T-cell (primary cell): ENCODE measurements around the gene SELENOS. TPM values are rescaled to one million over a fixed set of nuclear protein-coding genes. Genes with fewer than 3 reads are reported as not detected.

Experiments used
- ATAC-seq, 4 experiments: fragments of 200-7000 bp in 3 of 4; fragments of 150-1000 bp in 1 of 4; cut with Tn5 transposase; replicated peaks in 1 of 4; 1 replicate in 3 of 4; 2 replicates in 1 of 4; pipeline ENCODE4 v1.10.0; 2021; ENCODE audit warnings: moderate library complexity in 3 of 4, mild to moderate bottlenecking in 2 of 4, moderate number of reproducible peaks in 1 of 4
- CTCF ChIA-PET, 2 donors: fragments of 300-600 bp; sonication (Branson Sonifier 250); formaldehyde crosslinking; loops; one replicate each; lab custom pipeline; 2022; ENCODE audit warnings: antibody characterized with exemption in 2 of 2; lab: Charles Lee
- POLR2A ChIA-PET, 2 donors: fragments of 300-600 bp; sonication (Branson Sonifier 250); formaldehyde crosslinking; loops; one replicate each; lab custom pipeline; 2022; ENCODE audit warnings: antibody characterized with exemption in 2 of 2; lab: Charles Lee
- DNase-seq, 35 experiments: peaks; one replicate each; pipeline versions ENCODE4 v3.0.0 to v3.0.0-alpha.2; 2013 to 2023
- H3K27ac ChIP-seq: one replicate; pipeline ENCODE4 v1.5.1; 2013; ENCODE audit warnings: low read length
- H3K27me3 ChIP-seq, 2 experiments: replicated peaks in 1 of 2; 1 replicate in 1 of 2; 2 replicates in 1 of 2; pipeline versions ENCODE4 v1.6.1 to v1.7.0; 2013; ENCODE audit warnings: low read length in 1 of 2, mixed read lengths in 1 of 2; ENCODE audit not compliant: control insufficient read depth in 2 of 2, insufficient read depth in 2 of 2; ENCODE audit errors: extremely low read depth in 1 of 2
- H3K36me3 ChIP-seq, 2 donors: 1 replicate in 1 of 2; 2 replicates in 1 of 2; pipeline versions ENCODE4 v1.6.1 to v1.7.0; 2013; ENCODE audit warnings: low read length in 1 of 2; ENCODE audit not compliant: control insufficient read depth in 2 of 2, insufficient read depth in 1 of 2; ENCODE audit errors: extremely low read depth in 1 of 2
- H3K4me1 ChIP-seq, 2 experiments: 1 replicate in 1 of 2; 2 replicates in 1 of 2; pipeline versions ENCODE4 v1.6.1 to v1.7.0; 2013; ENCODE audit warnings: low read length in 2 of 2, mixed read lengths in 1 of 2; ENCODE audit not compliant: insufficient read depth in 2 of 2, control insufficient read depth in 1 of 2; ENCODE audit errors: extremely low read depth in 1 of 2
- H3K4me3 ChIP-seq, 2 donors: 1 replicate in 1 of 2; 2 replicates in 1 of 2; pipeline versions ENCODE4 v1.5.1 to v1.7.0; 2013; ENCODE audit warnings: mild to moderate bottlenecking in 2 of 2, low read length in 1 of 2, moderate library complexity in 1 of 2; ENCODE audit not compliant: control insufficient read depth in 1 of 2; ENCODE audit errors: extremely low read depth in 1 of 2
- H3K9me3 ChIP-seq: 2 replicates; pipeline ENCODE4 v1.7.0; 2013
- H3K27ac Mint-ChIP-seq, 2 donors: one replicate each; pipeline ENCODE4 v1.8.0; 2020 to 2021; ENCODE audit warnings: mild to moderate bottlenecking in 2 of 2, mixed read lengths in 2 of 2
- H3K27me3 Mint-ChIP-seq, 2 donors: one replicate each; pipeline ENCODE4 v1.8.0; 2021 to 2022; ENCODE audit warnings: mixed read lengths in 2 of 2
- H3K36me3 Mint-ChIP-seq: one replicate; pipeline ENCODE4 v1.8.0; 2021; ENCODE audit warnings: mixed read lengths
- H3K4me1 Mint-ChIP-seq, 3 donors: one replicate each; pipeline ENCODE4 v1.8.0; 2020 to 2022; ENCODE audit warnings: mixed read lengths in 3 of 3, mild to moderate bottlenecking in 1 of 3
- H3K4me3 Mint-ChIP-seq, 3 donors: one replicate each; pipeline ENCODE4 v1.8.0; 2020 to 2022; ENCODE audit warnings: mild to moderate bottlenecking in 3 of 3, mixed read lengths in 3 of 3, moderate library complexity in 3 of 3
- H3K9me3 Mint-ChIP-seq, 3 donors: one replicate each; pipeline ENCODE4 v1.8.0; 2020 to 2022; ENCODE audit warnings: mixed read lengths in 3 of 3
- WGBS: methylation state at CpG from one replicate; pipeline ENCODE4 v1.1.5; 2013; ENCODE audit warnings: missing lambda C conversion rate; ENCODE audit not compliant: insufficient coverage; 5-methylcytosine and 5-hydroxymethylcytosine counted together
- total RNA-seq, 35 experiments: library from RNA in 6 of 35; stranded (reverse) in 6 of 35; fragments of 120-200 nt in 1 of 35; gene quantifications; one replicate each; pipeline versions ENCODE4 v1.2.1 to v1.2.4 and lab custom pipeline; 2013 to 2026

Gene SELENOS
- total RNA-seq, 5 donors from 2014 or later (not counting 1 experiment from before 2014, with no cell fraction given) = 31.3 to 39.9 (median 38.4) TPM

DNA sequence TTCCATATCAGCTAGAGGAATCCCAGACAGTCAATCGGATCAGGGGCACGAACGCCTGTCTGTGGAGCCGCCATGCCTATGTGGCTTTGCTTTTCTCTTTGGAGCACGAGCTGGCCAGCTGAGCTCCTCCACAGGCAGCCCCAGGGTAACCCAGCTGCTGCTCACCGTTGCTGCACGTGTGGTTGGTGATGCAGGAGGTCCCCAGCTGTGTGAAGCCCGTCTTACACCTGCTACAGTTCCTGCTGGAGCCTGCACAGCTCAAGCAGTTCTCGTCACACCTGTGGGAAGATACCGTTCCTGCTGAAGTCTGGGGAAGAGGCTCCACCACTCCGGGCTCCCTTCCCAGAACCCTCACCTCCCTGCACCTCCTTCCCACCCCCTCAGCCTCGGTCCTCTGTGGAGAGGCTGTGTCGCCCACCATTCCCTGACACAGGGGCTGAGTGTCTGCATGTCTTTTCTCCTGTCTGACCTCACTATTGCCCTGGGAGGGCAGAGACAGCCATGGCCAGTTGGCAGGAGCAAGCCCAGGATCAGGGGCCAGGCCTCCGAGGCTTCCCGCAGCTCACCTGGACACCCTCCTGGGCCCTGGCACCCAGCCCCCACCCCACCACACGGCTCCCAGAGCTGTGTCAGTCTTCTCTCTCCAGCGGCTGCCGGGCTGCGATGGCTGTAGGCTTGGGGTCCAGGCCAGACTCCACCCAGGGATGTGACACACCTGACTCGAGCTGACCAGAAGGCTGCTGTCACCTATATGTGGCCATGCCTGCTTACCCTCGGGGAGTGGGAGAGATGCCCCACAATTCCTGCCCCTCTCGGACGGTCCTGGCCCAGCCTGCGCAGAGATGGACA, 30.0 kb upstream of the SELENOS start:
- POLR2A ChIA-PET = no interaction called here
- no peaks in the 10 kb centered on the region for H3K4me1 Mint-ChIP-seq
- H3K36me3 Mint-ChIP-seq = no peaks in the 10 kb centered on the region
- no peak overlapping the region for H3K4me3 Mint-ChIP-seq
- Histone ChIP-seq H3K4me1 (no peaks in the 10 kb centered on the region), H3K9me3 (no peaks in the 10 kb centered on the region), H3K4me3 (no peak overlapping the region), H3K36me3 (no peaks in the 10 kb centered on the region), H3K27ac (no peak overlapping the region), H3K27me3 (peaks cover 0 to 42% of the 10 kb centered on the region in 2 experiments)
- H3K27ac Mint-ChIP-seq = no peak overlapping the region
- ATAC-seq (no peak), DNase-seq (no peak)
- CTCF ChIA-PET = interaction anchor here in 1 of 2 donors (0.6 kb wide), 1 partner anchor 12 kb away, joined by 4 read pairs; no protein-coding TSS in a partner anchor
- H3K9me3 Mint-ChIP-seq = no peaks in the 10 kb centered on the region
- H3K27me3 Mint-ChIP-seq = peaks cover 0 to 11% of the 10 kb centered on the region in 2 donors
- WGBS = 83% methylated on average over 16 of the region's 24 CpGs

DNA sequence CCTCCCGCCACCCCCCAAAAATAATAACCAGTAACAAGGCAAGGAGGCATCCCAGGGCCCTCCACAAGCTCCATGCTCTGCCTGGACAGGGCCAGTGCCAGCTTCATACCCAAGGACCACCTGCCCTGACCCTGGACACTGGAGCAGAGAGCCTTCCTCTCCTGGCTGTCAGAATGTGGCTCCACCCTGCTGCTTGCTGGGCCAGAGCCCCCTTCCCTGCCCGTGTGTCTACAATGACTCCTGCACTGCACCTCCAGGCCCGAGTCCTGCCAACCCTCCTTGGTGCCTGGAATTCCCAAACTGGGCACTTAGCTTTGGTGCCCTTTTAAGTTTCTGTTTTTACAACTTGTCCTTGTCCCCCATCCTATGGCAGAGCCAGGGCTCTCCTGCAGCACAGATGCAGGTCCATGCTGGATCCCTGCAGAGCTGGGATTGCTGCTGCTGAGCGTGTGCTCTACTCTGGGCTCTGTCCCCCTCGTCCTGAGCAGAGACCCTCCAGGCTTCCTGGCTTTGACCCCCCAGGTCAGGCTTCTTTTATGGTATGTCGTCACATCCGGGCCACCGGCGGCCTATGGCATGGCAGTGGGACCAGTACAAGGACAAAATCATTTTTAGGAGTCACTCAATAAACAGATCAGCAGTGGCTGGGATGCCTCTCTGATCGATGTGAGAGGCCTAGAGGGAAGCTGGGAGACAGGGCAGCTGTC, 29.2 kb upstream of the SELENOS start:
- 69% methylated on average over 6 of the region's 10 CpGs for WGBS
- no peaks in the 10 kb centered on the region for H3K36me3 ChIP-seq
- ChIA-PET POLR2A (no interaction called here), CTCF (no interaction called here)
- no peaks in the 10 kb centered on the region for H3K36me3 Mint-ChIP-seq
- H3K4me3 ChIP-seq = no peak overlapping the region
- H3K27ac Mint-ChIP-seq = no peak overlapping the region
- H3K4me1 Mint-ChIP-seq = no peaks in the 10 kb centered on the region
- no peaks in the 10 kb centered on the region for H3K4me1 ChIP-seq
- DNase-seq (no peak), ATAC-seq (no peak)
- no peaks in the 10 kb centered on the region for H3K9me3 ChIP-seq
- no peak overlapping the region for H3K4me3 Mint-ChIP-seq
- H3K27me3 Mint-ChIP-seq = peaks cover 0 to 9% of the 10 kb centered on the region in 2 donors
- peaks cover 0 to 42% of the 10 kb centered on the region in 2 experiments for H3K27me3 ChIP-seq
- H3K27ac ChIP-seq = no peak overlapping the region
- no peaks in the 10 kb centered on the region for H3K9me3 Mint-ChIP-seq

DNA sequence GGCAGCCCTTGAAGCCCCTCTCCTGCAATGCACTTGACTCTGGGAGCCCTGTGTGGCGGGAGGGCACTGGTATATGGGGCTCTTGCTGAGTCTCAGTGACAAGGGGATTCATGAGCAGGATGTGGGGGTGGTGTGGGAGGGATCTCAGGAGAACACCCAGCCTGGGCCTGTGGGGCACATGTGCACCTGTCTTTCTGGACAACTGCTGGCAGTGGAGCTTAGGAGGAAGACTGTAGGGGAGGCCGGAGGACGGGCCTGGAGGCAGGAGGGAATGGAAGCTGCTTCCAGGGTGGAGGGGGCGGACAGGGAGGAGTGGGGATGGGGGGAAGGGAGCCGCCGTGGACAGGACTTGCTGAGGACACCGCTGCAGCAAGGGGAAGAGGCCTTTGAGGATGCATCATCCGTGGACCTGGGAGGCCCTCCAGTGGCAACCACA, 28.6 kb upstream of the SELENOS start:
- ATAC-seq (no peak), DNase-seq (no peak)
- Mint-ChIP-seq H3K27ac (no peak overlapping the region), H3K4me1 (no peaks in the 10 kb centered on the region), H3K4me3 (no peak overlapping the region), H3K36me3 (no peaks in the 10 kb centered on the region), H3K9me3 (no peaks in the 10 kb centered on the region), H3K27me3 (peaks cover 0 to 7% of the 10 kb centered on the region in 2 donors)
- CTCF ChIA-PET = interaction anchor here (0.6 to 1.5 kb wide), 3 partner anchors 9 to 138 kb away, joined by 3 read pairs; no protein-coding TSS in a partner anchor
- Histone ChIP-seq H3K9me3 (no peaks in the 10 kb centered on the region), H3K4me3 (no peak overlapping the region), H3K27ac (no peak overlapping the region), H3K36me3 (no peaks in the 10 kb centered on the region), H3K27me3 (peaks cover 0 to 42% of the 10 kb centered on the region in 2 experiments), H3K4me1 (no peaks in the 10 kb centered on the region)
- 78% methylated on average over 7 of the region's 8 CpGs for WGBS
- POLR2A ChIA-PET = no interaction called here

DNA sequence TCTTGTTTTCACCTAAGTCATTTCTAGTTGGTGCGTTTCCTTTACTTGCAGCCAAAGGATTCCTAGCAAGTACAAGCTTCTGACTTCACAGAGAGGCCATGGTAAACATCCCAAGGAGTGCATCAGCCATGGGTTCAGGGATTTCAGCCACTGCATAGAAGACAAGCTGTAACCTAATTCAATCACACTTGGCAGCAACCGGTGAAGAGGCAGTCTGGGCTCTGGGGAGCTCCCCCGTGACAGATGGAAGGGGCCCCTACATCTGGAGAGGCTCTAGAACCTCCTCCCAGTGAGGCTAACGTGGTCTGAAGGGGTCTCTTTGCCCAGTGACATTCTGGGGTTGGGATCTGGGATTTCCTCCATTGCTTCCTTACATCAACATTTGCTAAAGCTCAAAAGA, 26.1 kb upstream of the SELENOS start:
- Mint-ChIP-seq H3K27ac (no peak overlapping the region), H3K27me3 (peaks cover 0 to 7% of the 10 kb centered on the region in 2 donors), H3K36me3 (no peaks in the 10 kb centered on the region), H3K9me3 (no peaks in the 10 kb centered on the region), H3K4me1 (peaks cover 0 to 3% (median 0%) of the 10 kb centered on the region in 3 donors), H3K4me3 (no peak overlapping the region)
- Histone ChIP-seq H3K36me3 (no peaks in the 10 kb centered on the region), H3K9me3 (no peaks in the 10 kb centered on the region), H3K27ac (no peak overlapping the region), H3K4me1 (no peaks in the 10 kb centered on the region), H3K27me3 (peaks cover 0 to 28% of the 10 kb centered on the region in 2 experiments), H3K4me3 (no peak overlapping the region)
- DNase-seq = no peak
- WGBS = 100% methylated on average over 1 of the region's 4 CpGs
- ATAC-seq = no peak
- ChIA-PET CTCF (no interaction called here), POLR2A (no interaction called here)

DNA sequence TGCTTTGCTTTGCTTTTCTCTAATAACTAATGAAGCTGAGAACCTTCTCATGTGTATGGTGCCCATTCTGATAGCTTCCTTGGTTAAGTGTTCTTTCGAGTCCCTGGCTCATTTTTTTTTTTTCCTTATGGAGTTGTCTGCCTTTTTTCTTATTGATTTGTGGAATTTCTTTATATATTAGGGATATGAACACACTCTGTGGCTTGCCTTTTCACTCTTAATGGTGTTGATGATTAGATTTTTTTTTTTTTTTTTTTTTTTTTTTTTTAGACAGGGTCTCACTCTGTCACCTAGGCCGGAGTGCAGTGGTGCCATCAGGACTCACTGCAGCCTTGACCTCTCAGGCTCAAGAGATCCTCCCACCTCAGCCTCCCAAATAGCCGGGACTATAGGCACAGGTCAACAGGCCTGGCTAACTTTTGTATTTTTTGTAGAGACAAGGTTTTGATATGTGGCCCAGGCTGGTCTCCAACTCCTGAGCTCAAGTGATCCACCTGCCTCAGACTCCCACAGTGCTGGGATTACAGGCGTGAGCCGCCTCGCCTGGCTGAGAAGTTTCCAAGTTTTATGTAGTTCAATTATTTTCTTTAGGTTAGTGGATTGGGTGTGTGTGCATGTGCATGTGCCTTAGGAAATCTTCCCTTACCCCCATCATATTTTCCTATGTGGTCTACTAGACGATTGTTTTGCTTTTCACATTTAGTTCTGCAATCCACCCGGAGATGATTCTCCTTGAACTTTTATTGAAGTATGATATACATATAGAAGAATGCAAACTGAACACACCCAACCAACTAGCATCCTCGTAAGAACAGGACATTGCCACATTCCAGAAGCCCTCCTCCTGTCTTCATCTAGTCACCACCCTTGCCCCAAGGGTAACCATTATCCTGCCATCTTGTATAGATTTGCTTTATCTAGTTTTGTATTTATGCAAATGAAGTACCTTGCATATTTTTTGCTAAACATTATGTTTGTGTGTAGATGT, 19.4 kb upstream of the SELENOS start:
- H3K36me3 ChIP-seq = no peaks in the 10 kb centered on the region
- H3K27ac ChIP-seq = no peak overlapping the region
- ATAC-seq (no peak), DNase-seq (no peak)
- Mint-ChIP-seq H3K4me3 (peak overlapping the region; percentile 94 to 98 (median 96)), H3K27me3 (no peaks in the 10 kb centered on the region), H3K4me1 (peaks cover 36 to 39% (median 37%) of the 10 kb centered on the region in 3 donors), H3K36me3 (peaks cover 5% of the 10 kb centered on the region), H3K27ac (no peak overlapping the region), H3K9me3 (no peaks in the 10 kb centered on the region)
- ChIA-PET CTCF (interaction anchor here (0.7 to 5.3 kb wide), 6 partner anchors 8 to 350 kb away, joined by 4 to 27 read pairs (median 8); no protein-coding TSS in a partner anchor), POLR2A (interaction anchor here in 1 of 2 donors (0.7 kb wide), 1 partner anchor 345 kb away, joined by 4 read pairs; no protein-coding TSS in a partner anchor)
- H3K4me1 ChIP-seq = peaks cover 19 to 21% of the 10 kb centered on the region in 2 experiments
- H3K9me3 ChIP-seq = no peaks in the 10 kb centered on the region
- H3K27me3 ChIP-seq = no peaks in the 10 kb centered on the region
- WGBS = no CpG with 5 or more reads among the region's 9 CpGs
- no peak overlapping the region for H3K4me3 ChIP-seq
